WERI-Rb-1 (cell line): ENCODE data around the gene SPP1.

ENCODE experiments used
- DNase-seq: peaks from one replicate; pipeline ENCODE4 v3.0.0-alpha.2; 2020
- H3K27ac ChIP-seq: fragments of 250-450 bp; sonication (Bioruptor Pico); 2 replicates; pipeline ENCODE4 v1.5.1; 2020; ENCODE audit warnings: mild to moderate bottlenecking, moderate library complexity
- H3K27me3 ChIP-seq: fragments of 250-450 bp; sonication (Bioruptor Pico); 2 replicates; pipeline ENCODE4 v1.5.1; 2021; ENCODE audit warnings: mild to moderate bottlenecking, low read depth, moderate library complexity; ENCODE audit not compliant: insufficient read depth, severe bottlenecking
- H3K36me3 ChIP-seq: fragments of 250-450 bp; sonication (Bioruptor Pico); 2 replicates; pipeline ENCODE4 v1.5.1; 2020; ENCODE audit warnings: mild to moderate bottlenecking, moderate library complexity
- H3K4me3 ChIP-seq: 2 replicates; pipeline ENCODE4 v1.5.1; 2011; ENCODE audit warnings: low read depth, mild to moderate bottlenecking, control low read depth, low read length
- H3K9me3 ChIP-seq: fragments of 250-450 bp; sonication (Bioruptor Pico); 2 replicates; pipeline ENCODE4 v1.5.1; 2021; ENCODE audit warnings: mild to moderate bottlenecking, moderate library complexity; ENCODE audit not compliant: severe bottlenecking
- CTCF ChIP-seq: IDR thresholded peaks from 2 replicates; pipeline ENCODE4 v1.5.1; 2011; ENCODE audit warnings: low read depth, mild to moderate bottlenecking, control low read depth, inconsistent platforms, low read length

The SPP1 gene

DNA sequence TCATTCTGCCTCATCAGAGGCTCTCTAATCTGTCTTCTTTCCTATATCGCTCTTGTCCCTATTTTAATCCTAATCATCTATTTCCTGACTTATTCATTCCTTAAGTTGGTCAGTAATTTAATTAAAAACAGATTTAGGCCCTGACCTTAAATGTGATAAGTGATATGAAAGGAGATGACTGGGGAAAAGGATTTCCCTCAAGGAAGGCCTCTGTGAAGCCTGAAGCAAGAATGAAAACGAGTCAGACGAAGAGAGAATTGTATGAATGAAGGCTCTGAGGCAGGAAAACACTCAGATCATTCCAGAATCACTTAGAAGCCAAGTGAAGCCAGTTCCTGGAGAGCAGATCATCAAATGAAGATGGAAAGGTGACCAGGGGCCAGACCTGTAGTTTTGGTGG is 54.0 kb downstream of the SPP1 start:
- Histone ChIP-seq H3K36me3 (peaks cover 12% of the 10 kb centered on the region), H3K4me3 (no peak overlapping the region), H3K27me3 (no peaks in the 10 kb centered on the region), H3K27ac (no peak overlapping the region), H3K9me3 (no peaks in the 10 kb centered on the region)
- DNase-seq = no peak
- no peak for TF ChIP-seq CTCF

- no peaks in the 10 kb centered on the region for H3K9me3 ChIP-seq
- H3K27me3 ChIP-seq = no peaks in the 10 kb centered on the region
- H3K36me3 ChIP-seq = peaks cover 16% of the 10 kb centered on the region
- no peak for TF ChIP-seq CTCF
- no peak overlapping the region for H3K27ac ChIP-seq
- no peak for DNase-seq
- H3K4me3 ChIP-seq = no peak overlapping the region
Measured at GRCh38 chr4:88030565-88031310, 55.2 kb downstream of the SPP1 start.
